ENCODE data around the gene IRF2BPL.

DNA sequence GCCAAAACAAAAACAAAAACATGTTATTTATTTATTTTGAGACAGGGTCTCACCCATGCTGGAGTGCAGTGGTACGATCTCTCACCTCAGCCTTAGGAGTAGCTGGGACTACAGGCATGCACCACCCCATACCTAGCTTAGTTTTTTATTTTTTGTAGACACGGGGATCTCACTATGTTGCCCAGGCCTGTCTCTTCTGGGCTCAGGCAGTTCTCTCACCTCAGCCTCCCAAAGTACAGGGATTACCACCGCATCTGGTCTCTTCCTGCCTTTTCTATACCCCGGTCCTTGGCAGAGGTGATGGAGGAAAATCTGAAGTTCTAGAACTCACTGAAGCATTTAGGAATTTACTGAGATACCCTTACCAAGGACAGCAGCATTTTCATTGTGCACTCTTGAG, 6.8 kb upstream of the IRF2BPL start:
- no peak for TF ChIP-seq POLR2A (IDR thresholded peaks at IDR 0.05; ENCODE audit: low read depth, low read length)
- TF ChIP-seq TAF1 (IDR thresholded peaks at IDR 0.05; ENCODE audit: low read depth, low read length): no peak
- TF ChIP-seq POLR2AphosphoS5 (IDR thresholded peaks at IDR 0.05; ENCODE audit: low read depth, low read length): no peak
- TF ChIP-seq SPI1 (IDR thresholded peaks at IDR 0.05; ENCODE audit: low read depth, low read length): no peak
